Measurements from ENCODE around the gene B3GLCT.
"Not testable (repeated sequence)": the region's sequence is repeated elsewhere in the genome, so short reads cannot be mapped to it uniquely, and the experiment has no call there.

The B3GLCT gene

DNA sequence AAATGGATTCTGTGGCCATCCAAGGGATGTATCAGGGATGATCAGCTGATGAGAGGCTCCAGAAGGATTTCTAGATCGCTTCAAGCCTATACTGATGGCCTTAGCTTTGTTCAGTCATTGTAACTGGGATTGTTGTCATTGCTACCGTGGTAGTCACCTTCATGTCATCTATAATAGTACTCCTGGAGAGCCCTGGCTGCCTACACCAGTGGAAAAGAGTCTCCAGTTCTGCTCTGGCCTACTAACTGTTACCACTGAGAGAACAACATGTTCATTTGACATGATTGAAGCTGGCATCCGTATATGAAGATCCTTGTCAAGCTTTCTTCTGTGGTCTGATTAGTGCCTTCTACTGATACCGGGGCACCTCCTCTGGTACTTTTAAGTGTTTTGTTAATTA lies 131.3 kb downstream of the B3GLCT start:
- Histone ChIP-seq H3K4me2 (no peak overlapping the region), H3K4me1 (no peaks in the 10 kb centered on the region), H3K27ac (no peak overlapping the region), H3K9ac (no peak overlapping the region), H3K9me3 (no peaks in the 10 kb centered on the region), H3K4me3 (no peak overlapping the region), H3K27me3 (no peaks in the 10 kb centered on the region), H4K20me1 (no peaks in the 10 kb centered on the region), H3K36me3 (no peaks in the 10 kb centered on the region)
- no peak for TF ChIP-seq Cebpa-rat (IDR thresholded peaks at IDR 0.05)

DNA sequence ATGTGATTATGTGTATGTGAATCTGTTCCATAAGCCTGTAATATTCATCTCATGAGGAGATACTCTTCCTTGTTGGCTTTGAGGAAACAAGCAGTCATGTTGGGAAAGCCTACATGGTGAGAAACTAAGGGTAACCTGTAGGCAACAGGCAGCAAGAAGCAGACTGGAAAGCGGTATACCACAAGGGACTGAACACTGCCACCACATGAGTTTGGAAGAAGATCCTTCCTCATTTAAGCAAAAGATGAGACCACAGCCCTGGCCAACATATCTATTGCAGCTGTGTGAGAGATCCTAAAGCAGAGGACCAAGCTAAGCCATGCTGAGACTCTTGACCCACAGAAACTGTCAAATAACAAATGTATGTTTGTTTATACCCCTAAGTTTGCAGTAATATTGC lies 134.8 kb downstream of the B3GLCT start:
- Histone ChIP-seq H3K36me3 (no peaks in the 10 kb centered on the region), H3K9me3 (peaks cover 14% of the 10 kb centered on the region), H3K4me2 (no peak overlapping the region), H4K20me1 (no peaks in the 10 kb centered on the region), H3K4me3 (no peak overlapping the region), H3K9ac (no peak overlapping the region), H3K4me1 (no peaks in the 10 kb centered on the region), H3K27me3 (no peaks in the 10 kb centered on the region), H3K27ac (no peak overlapping the region)
- no peak for TF ChIP-seq Cebpa-rat (IDR thresholded peaks at IDR 0.05)

DNA sequence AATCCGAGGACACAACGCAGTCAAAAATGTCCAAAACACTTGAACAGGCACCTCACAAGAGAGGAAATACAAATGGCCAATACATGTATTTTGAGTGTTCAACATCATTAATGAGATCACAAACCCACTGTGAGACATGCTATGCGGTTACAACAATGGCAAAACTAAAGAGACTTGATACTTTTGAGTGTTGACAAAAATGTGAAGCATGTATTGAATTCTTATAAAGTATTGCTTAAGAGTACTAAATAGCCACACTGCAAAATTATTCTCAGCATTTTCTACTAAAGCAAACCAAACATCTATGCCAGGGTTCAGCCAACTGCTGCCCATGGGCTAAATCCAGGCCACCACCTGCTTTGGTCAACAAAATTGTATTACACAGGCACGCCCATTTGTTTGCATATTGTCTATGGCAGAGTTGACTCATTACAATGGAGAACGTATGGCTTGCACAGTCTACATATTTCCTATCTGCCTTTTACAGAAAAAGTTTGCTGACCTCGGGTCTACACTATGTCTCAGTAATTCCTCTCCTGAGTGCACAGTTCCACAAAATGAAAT lies 135.3 kb downstream of the B3GLCT start:
- Histone ChIP-seq H3K36me3 (no peaks in the 10 kb centered on the region), H3K4me1 (no peaks in the 10 kb centered on the region), H3K27me3 (no peaks in the 10 kb centered on the region), H3K9me3 (peaks cover 19% of the 10 kb centered on the region), H3K4me2 (no peak overlapping the region), H3K9ac (no peak overlapping the region), H3K4me3 (no peak overlapping the region), H3K27ac (no peak overlapping the region), H4K20me1 (no peaks in the 10 kb centered on the region)
- no peak for TF ChIP-seq Cebpa-rat (IDR thresholded peaks at IDR 0.05)

DNA sequence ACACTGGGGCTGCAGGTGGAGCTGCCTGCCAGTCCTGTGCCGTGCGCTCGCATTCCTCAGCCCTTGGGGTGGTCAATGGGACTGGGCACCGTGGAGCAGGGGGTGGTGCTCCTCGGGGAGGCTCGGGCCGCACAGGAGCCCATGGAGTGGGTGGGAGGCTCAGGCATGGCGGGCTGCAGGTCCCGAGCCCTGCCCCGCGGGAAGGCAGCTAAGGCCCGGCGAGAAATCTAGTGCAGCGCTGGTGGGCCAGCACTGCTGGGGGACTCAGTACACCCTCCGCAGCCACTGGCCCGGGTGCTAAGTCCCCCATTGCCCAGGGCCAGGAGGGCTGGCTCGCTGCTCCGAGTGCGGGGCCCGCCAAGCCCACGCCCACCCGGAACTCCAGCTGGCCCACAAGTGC lies 139.8 kb downstream of the B3GLCT start:
- not testable (repeated sequence) for H3K27ac ChIP-seq, H4K20me1 ChIP-seq, H3K4me2 ChIP-seq, H3K9ac ChIP-seq, H3K36me3 ChIP-seq, H3K4me3 ChIP-seq, H3K4me1 ChIP-seq, H3K27me3 ChIP-seq
- H3K9me3 ChIP-seq: peaks cover 31% of the 10 kb centered on the region

DNA sequence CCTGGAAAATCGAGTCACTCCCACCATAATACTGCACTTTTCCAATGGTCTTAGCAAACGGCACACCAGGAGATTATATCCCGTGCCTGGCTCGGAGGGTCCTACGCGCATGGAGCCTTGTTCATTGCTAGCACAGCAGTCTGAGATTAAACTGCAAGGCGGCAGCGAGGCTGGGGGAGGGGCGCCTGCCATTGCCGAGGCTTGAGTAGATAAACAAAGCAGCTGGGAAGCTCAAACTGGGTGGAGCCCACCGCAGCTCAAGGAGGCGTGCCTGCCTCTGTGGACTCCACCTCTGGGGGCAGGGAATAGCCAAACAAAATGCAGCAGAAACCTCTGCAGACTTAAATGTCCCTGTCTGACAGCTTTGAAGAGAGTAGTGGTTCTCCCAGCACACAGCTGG lies 141.1 kb downstream of the B3GLCT start:
- not testable (repeated sequence) for H3K27ac ChIP-seq, H3K4me3 ChIP-seq, H3K9ac ChIP-seq, H3K4me1 ChIP-seq, H3K36me3 ChIP-seq, H4K20me1 ChIP-seq, H3K27me3 ChIP-seq, H3K4me2 ChIP-seq
- H3K9me3 ChIP-seq: peaks cover 31% of the 10 kb centered on the region

DNA sequence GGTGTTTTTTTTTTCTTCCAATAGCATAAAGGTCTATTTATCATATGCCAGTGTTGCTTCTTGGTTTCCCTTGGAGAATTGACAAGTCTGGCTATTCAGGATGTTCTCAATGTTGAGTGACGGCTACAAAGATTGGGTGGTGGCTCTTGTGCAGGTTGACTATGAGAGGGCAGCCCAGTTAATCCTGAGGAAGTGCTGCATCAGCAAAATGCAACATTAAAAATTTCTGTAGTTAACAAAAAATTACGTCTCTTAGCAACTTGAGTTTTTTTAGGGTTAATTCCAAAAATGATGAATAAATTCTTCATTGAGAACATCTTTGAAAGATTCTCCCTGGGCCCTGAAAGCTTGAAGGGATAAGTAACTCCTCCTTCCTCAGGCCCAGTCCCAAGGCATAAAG lies 147.1 kb downstream of the B3GLCT start:
- Histone ChIP-seq H4K20me1 (no peaks in the 10 kb centered on the region), H3K4me1 (no peaks in the 10 kb centered on the region), H3K36me3 (no peaks in the 10 kb centered on the region), H3K27me3 (no peaks in the 10 kb centered on the region), H3K4me2 (no peak overlapping the region), H3K9me3 (no peaks in the 10 kb centered on the region), H3K9ac (no peak overlapping the region), H3K4me3 (no peak overlapping the region), H3K27ac (no peak overlapping the region)
- TF ChIP-seq Cebpa-rat (IDR thresholded peaks at IDR 0.05): no peak

DNA sequence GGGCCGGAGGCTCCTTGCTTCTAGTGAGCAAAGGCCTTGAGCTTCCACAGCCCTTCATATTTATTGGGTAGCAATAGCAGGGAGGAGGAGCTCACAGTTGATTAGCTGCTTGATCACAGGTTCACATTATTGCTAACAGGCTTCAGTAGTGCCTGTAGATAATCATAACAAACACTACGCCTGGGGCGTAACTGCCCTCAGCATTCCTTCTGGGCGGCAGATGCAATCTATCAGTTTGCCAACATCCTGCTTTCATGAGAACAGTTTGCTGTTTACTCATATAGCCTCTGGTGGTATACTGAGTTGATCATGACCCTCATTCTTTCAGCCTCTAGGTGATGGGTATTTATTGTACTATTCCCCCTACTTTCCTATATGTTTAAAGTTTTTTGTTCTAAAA lies 149.4 kb downstream of the B3GLCT start:
- no peaks in the 10 kb centered on the region for H3K4me1 ChIP-seq
- H3K27ac ChIP-seq: no peak overlapping the region
- H3K4me2 ChIP-seq: no peak overlapping the region
- H3K4me3 ChIP-seq: no peak overlapping the region
- H3K36me3 ChIP-seq: no peaks in the 10 kb centered on the region
- no peak for TF ChIP-seq Cebpa-rat (IDR thresholded peaks at IDR 0.05)
- no peaks in the 10 kb centered on the region for H3K27me3 ChIP-seq
- no peaks in the 10 kb centered on the region for H4K20me1 ChIP-seq
- H3K9me3 ChIP-seq: peaks cover 19% of the 10 kb centered on the region
- H3K9ac ChIP-seq: no peak overlapping the region

DNA sequence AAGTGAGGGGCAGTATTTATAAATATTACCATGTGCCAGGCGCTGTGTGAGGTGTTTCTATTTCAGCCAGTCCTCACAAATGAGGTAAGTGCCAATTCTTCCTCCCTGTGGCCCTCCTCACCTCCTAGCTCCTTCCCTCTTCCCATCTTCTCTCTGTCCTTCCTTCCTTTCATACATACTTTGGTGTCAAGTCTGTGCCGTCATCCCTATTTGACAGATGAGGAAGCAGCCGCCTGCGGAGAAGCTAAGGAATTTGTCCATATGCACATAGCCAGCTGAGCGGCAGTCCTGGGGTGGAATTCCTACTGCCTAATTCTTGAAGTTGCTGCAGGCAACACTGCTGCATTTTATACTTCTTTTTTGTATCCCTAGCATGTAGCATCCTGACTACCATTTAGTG lies 150.8 kb downstream of the B3GLCT start:
- no peak overlapping the region for H3K27ac ChIP-seq
- no peaks in the 10 kb centered on the region for H4K20me1 ChIP-seq
- no peaks in the 10 kb centered on the region for H3K4me1 ChIP-seq
- no peak overlapping the region for H3K4me3 ChIP-seq
- H3K9me3 ChIP-seq: peaks cover 33% of the 10 kb centered on the region
- no peak for TF ChIP-seq Cebpa-rat (IDR thresholded peaks at IDR 0.05)
- no peak overlapping the region for H3K9ac ChIP-seq
- H3K27me3 ChIP-seq: no peaks in the 10 kb centered on the region
- H3K36me3 ChIP-seq: no peaks in the 10 kb centered on the region
- H3K4me2 ChIP-seq: no peak overlapping the region

DNA sequence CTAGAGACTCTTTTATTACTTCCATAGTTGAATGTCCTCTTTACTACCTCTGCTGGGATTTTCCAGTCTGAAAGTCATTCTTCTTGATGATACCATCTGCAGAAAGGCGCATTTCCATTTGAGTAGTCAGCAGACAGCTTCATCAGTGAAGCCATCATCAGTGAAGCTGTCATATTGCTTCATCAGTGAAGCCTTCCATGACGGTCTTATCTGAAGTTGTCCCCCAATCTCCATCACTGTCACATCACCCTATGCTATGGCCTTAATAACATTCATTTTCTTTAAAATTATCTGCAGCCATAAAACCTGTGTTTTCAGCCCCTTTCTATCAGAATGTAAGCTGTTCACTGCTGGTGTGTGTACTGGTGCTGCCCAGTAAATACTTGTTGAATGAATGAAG lies 151.6 kb downstream of the B3GLCT start:
- Histone ChIP-seq H3K4me3 (no peak overlapping the region), H4K20me1 (no peaks in the 10 kb centered on the region), H3K27me3 (no peaks in the 10 kb centered on the region), H3K4me1 (no peaks in the 10 kb centered on the region), H3K9ac (no peak overlapping the region), H3K27ac (no peak overlapping the region), H3K36me3 (no peaks in the 10 kb centered on the region), H3K4me2 (no peak overlapping the region), H3K9me3 (peaks cover 41% of the 10 kb centered on the region)
- TF ChIP-seq Cebpa-rat (IDR thresholded peaks at IDR 0.05): no peak

DNA sequence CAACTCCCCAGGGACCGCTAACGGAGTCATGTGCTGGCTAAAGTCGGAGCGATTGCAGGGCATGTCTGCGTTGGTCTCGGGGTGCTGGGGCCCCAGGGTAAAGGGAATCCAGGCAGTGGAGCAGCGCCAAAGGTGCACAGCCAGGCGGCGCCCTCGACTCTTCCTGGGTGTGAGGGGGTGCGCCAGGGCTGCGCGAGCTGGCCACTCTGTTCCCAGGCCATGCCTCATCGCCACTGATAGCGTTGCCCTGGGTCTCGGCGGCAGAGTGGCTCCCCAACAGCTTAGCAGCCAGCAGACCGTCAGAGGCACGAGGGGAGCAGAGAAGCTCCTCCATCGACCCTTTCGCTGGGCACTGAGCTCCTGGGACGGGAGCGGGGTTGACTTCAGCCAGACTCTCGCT lies 152.7 kb downstream of the B3GLCT start:
- H3K27ac ChIP-seq: no peak overlapping the region
- no peak overlapping the region for H3K9ac ChIP-seq
- no peak overlapping the region for H3K4me2 ChIP-seq
- H3K4me1 ChIP-seq: no peaks in the 10 kb centered on the region
- TF ChIP-seq Cebpa-rat (IDR thresholded peaks at IDR 0.05): no peak
- no peaks in the 10 kb centered on the region for H3K36me3 ChIP-seq
- no peaks in the 10 kb centered on the region for H4K20me1 ChIP-seq
- no peak overlapping the region for H3K4me3 ChIP-seq
- H3K9me3 ChIP-seq: peaks cover 50% of the 10 kb centered on the region
- no peaks in the 10 kb centered on the region for H3K27me3 ChIP-seq

DNA sequence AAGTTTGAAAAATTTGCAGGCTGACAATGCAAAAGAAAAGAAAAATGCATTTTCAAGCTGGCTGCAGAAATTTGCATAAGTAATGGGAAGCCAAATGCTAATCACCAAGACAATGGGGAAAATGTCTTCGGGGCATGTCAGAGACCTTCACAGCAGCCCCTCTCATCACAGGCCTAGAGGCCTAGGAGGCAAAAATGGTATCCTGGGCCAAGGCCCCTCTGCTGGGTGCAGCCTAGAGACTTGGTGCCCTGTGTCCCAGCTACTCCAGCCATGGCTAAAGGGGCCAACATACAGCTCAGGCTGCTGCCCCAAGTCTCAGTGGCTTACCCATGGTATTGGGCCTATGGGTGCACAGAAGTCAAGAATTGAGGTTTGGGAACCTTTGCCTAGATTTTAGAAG lies 155.2 kb downstream of the B3GLCT start:
- no peak overlapping the region; the same call in 1 of the 2 replicates for H3K4me3 ChIP-seq
- H3K9ac ChIP-seq: no peak overlapping the region
- TF ChIP-seq Cebpa-rat (IDR thresholded peaks at IDR 0.05): no peak
- H3K27ac ChIP-seq: no peak overlapping the region
- no peaks in the 10 kb centered on the region for H3K36me3 ChIP-seq
- H3K4me2 ChIP-seq: no peak overlapping the region
- H3K9me3 ChIP-seq: peaks cover 50% of the 10 kb centered on the region
- no peaks in the 10 kb centered on the region for H4K20me1 ChIP-seq
- H3K4me1 ChIP-seq: no peaks in the 10 kb centered on the region
- H3K27me3 ChIP-seq: no peaks in the 10 kb centered on the region
